BLaER1 (cell line): ENCODE measurements around the gene EFNA5.
"Not testable (repeated sequence)": the region's sequence is repeated elsewhere in the genome, so short reads cannot be mapped to it uniquely, and the experiment has no call there.

Experiments
- H3K27ac ChIP-seq: shearing (Covaris generic); formaldehyde crosslinking; 2 replicates; pipeline ENCODE4 v1.8.1; 2022
- H3K27me3 ChIP-seq: shearing (Covaris generic); formaldehyde crosslinking; 2 replicates; pipeline ENCODE4 v1.8.1; 2022
- H3K36me3 ChIP-seq: shearing (Covaris generic); formaldehyde crosslinking; 2 replicates; pipeline ENCODE4 v1.8.1; 2022
- H3K4me1 ChIP-seq: shearing (Covaris generic); formaldehyde crosslinking; 2 replicates; pipeline ENCODE4 v1.8.1; 2022
- H3K4me2 ChIP-seq: shearing (Covaris generic); formaldehyde crosslinking; 2 replicates; pipeline ENCODE4 v1.8.1; 2022
- H3K4me3 ChIP-seq: shearing (Covaris generic); formaldehyde crosslinking; 2 replicates; pipeline ENCODE4 v1.8.1; 2022
- H3K9ac ChIP-seq: shearing (Covaris generic); formaldehyde crosslinking; 2 replicates; pipeline ENCODE4 v1.8.1; 2022
- H3K9me3 ChIP-seq: shearing (Covaris generic); formaldehyde crosslinking; 2 replicates; pipeline ENCODE4 v1.8.1; 2022
- H4K20me1 ChIP-seq: shearing (Covaris generic); formaldehyde crosslinking; 2 replicates; pipeline ENCODE4 v1.8.1; 2022
- Cebpa-rat ChIP-seq: shearing (Covaris generic); IDR thresholded peaks from 2 replicates; pipeline ENCODE4 v1.8.1; 2022

Gene EFNA5

DNA sequence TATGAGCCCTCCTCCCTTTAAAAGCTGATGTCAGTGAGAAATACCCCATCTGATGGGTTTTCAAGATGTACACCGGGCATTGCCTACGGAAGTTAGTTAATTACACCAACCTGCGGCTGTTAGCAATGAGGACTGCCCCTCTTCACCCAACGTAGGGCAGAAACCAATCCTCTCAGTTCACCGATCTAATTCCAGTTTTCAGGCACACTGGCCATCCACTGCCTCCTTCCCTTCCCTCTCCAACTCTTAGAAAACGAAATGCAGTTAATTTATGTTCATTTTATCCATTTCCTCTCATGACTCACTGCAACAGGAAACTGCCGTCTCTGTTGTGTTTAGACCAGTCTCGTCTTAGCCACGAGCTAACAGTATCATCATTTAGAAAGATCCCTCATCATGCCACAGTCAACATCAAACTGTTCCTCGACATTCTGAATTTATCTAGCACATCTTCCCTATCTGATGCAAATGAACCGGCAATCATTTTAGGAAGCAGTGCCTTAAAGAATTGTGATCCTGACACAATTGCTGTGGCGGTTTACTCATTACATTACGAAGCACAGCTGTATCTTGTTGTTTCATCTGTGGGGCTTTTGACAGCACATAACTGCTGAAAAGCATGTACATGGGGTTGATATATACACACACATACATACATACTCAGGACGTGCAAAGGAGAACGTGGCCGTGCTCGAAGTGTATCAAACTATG, 168.6 kb downstream of the EFNA5 start:
- Histone ChIP-seq H3K9ac (no peak overlapping the region), H3K4me2 (no peak overlapping the region), H3K9me3 (no peaks in the 10 kb centered on the region), H3K4me1 (0 out of 2 replicates have a peak, but pooled peaks cover 4% of the 10 kb centered on the region), H3K4me3 (no peak overlapping the region), H3K36me3 (no peaks in the 10 kb centered on the region), H3K27ac (no peak overlapping the region), H4K20me1 (no peaks in the 10 kb centered on the region), H3K27me3 (no peaks in the 10 kb centered on the region)
- no peak for TF ChIP-seq Cebpa-rat

DNA sequence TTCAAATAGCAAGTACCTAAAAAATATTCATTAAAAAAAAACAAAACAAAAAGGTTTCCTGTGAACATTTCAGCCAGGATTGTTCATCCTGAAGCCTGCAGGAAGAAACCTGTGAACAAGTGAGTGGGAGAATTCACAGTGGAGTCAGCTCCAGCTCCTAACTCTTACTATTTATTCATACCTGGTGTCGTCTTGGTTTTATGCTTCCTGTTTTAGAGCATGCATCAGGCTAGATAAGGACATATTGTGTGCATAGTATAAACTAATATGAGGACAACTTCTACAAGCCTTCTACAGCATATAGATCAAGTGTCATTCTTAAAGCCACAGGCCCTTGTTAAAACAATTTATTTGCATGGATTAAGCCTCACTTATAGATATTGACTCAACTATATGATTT, 169.9 kb downstream of the EFNA5 start:
- H3K4me3 ChIP-seq, result no peak overlapping the region
- no peak overlapping the region for H3K27ac ChIP-seq
- no peaks in the 10 kb centered on the region for H3K27me3 ChIP-seq
- H3K4me2 ChIP-seq, result no peak overlapping the region
- no peaks in the 10 kb centered on the region for H3K9me3 ChIP-seq
- H3K9ac ChIP-seq, result no peak overlapping the region
- TF ChIP-seq Cebpa-rat, result no peak
- no peaks in the 10 kb centered on the region for H4K20me1 ChIP-seq
- no peaks in the 10 kb centered on the region for H3K36me3 ChIP-seq
- H3K4me1 ChIP-seq, result 0 out of 2 replicates have a peak, but pooled peaks cover 4% of the 10 kb centered on the region

DNA sequence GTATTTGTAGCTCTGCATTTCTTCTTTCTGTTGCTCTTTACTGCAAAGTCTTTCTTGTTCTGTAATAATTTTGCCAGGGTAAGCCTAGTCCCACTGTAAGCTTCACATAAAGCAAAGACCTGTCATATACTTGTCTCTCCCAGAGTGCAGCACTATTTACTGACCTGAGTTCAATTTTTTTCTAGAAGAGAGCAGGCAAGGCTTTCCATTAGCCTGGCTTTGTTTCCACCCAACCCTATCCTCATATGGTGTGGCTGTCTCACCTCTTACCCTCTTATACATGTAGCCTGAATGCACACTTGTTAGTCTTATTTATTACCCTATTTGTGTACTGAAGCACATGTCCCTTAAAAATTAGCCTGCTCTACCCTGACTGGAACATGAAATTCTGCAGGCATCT, 170.4 kb downstream of the EFNA5 start:
- H4K20me1 ChIP-seq, result no peaks in the 10 kb centered on the region
- H3K9me3 ChIP-seq, result 0 out of 2 replicates have a peak, but pooled peaks cover 2% of the 10 kb centered on the region
- no peak overlapping the region for H3K9ac ChIP-seq
- H3K27ac ChIP-seq, result no peak overlapping the region
- no peak for TF ChIP-seq Cebpa-rat
- no peak overlapping the region for H3K4me3 ChIP-seq
- H3K4me2 ChIP-seq, result no peak overlapping the region
- no peaks in the 10 kb centered on the region for H3K27me3 ChIP-seq
- H3K36me3 ChIP-seq, result no peaks in the 10 kb centered on the region
- 0 out of 2 replicates have a peak, but pooled peaks cover 4% of the 10 kb centered on the region for H3K4me1 ChIP-seq

DNA sequence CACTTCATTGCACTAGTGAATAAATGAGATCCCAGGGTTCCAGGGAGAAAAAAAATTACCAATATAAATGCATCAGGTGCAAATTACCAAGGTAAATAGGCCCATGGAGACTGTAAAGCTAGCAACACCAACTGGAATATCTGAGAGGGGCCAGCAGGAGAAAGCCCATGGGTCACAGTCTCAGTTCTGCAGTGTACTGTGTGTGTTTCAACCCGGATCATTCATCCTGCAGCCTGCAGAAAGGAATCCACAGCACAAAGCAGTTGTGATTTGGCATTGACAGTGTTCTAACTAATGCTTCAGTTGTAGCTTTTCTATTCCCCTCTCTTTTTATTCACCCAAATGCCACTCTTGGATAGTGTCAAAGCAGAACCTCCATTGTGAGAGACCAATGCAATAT, 171.0 kb downstream of the EFNA5 start:
- Histone ChIP-seq H3K27ac (no peak overlapping the region), H3K4me3 (no peak overlapping the region), H3K4me2 (no peak overlapping the region), H4K20me1 (no peaks in the 10 kb centered on the region), H3K27me3 (no peaks in the 10 kb centered on the region), H3K36me3 (no peaks in the 10 kb centered on the region), H3K9ac (no peak overlapping the region), H3K4me1 (0 out of 2 replicates have a peak, but pooled peaks cover 4% of the 10 kb centered on the region), H3K9me3 (0 out of 2 replicates have a peak, but pooled peaks cover 7% of the 10 kb centered on the region)
- TF ChIP-seq Cebpa-rat, result no peak

DNA sequence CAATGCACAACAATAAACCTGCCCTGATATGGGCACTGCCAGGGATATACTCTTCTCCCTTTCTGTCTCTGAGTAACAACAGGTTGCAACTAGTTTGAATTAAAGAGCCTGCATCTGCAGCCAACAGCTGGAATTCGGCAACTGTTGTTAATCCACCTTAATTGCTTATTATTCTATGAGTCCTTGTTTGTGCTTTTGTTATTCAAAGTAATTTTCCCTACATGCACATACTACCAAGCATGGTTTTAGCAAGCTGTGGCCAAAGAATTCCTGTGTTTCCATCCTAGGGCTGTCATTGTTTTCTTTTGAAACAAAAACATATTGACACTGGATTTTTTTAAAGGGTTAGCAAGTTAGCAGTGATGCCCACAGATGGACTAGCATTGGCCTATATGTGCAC, 171.5 kb downstream of the EFNA5 start:
- Histone ChIP-seq H3K9me3 (0 out of 2 replicates have a peak, but pooled peaks cover 10% of the 10 kb centered on the region), H3K36me3 (no peaks in the 10 kb centered on the region), H3K4me1 (0 out of 2 replicates have a peak, but pooled peaks cover 4% of the 10 kb centered on the region), H3K4me3 (no peak overlapping the region), H3K4me2 (no peak overlapping the region), H3K27ac (no peak overlapping the region), H4K20me1 (no peaks in the 10 kb centered on the region), H3K9ac (no peak overlapping the region), H3K27me3 (no peaks in the 10 kb centered on the region)
- TF ChIP-seq Cebpa-rat, result no peak

DNA sequence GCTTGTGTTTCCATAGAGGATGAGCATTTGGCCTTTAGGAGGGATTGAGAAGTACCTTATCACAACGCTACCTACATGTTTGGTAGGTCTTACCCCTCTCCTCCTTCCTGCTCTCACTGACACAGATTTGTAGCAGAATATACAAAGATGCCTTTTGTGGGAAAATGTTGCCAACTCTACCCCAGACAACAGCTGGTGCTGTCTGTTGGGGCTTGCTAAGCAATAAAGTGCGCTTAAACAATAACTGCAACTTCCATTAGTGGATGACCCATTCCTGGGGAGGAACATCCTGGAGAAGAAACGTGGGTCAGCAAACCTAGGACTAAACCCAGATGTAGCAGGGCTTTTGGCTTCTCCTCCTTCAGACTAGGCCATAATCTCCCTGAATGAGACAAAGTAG, 174.3 kb downstream of the EFNA5 start:
- Histone ChIP-seq H3K27ac (no peak overlapping the region), H3K9ac (no peak overlapping the region), H4K20me1 (no peaks in the 10 kb centered on the region), H3K4me1 (no peaks in the 10 kb centered on the region), H3K4me3 (no peak overlapping the region), H3K36me3 (no peaks in the 10 kb centered on the region), H3K27me3 (no peaks in the 10 kb centered on the region), H3K9me3 (0 out of 2 replicates have a peak, but pooled peaks cover 15% of the 10 kb centered on the region), H3K4me2 (no peak overlapping the region)
- TF ChIP-seq Cebpa-rat, result no peak

DNA sequence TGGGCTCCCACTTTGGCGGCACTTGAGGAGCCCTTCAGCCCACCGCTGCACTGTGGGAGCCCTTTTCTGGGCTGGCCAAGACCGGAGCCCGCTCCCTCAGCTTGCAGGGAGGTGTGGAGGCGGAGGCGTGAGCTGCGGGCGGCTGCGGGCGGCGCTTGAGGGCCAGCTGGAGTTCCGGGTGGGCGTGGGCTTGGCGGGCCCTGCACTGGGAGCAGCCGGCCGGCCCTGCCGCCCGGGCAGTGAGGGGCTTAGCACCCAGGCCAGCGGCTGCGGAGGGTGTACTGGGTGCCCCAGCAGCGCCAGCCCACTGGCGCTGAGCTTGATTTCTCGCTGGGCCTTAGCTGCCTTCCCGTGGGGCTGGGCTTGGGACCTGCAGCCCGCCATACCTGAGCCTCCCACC, 176.6 kb downstream of the EFNA5 start:
- 0 out of 2 replicates have a peak, but pooled peaks cover 15% of the 10 kb centered on the region for H3K9me3 ChIP-seq
- not testable (repeated sequence) for H3K36me3 ChIP-seq, H3K27me3 ChIP-seq, H3K9ac ChIP-seq, H3K4me1 ChIP-seq, H4K20me1 ChIP-seq, H3K27ac ChIP-seq, H3K4me2 ChIP-seq, H3K4me3 ChIP-seq

DNA sequence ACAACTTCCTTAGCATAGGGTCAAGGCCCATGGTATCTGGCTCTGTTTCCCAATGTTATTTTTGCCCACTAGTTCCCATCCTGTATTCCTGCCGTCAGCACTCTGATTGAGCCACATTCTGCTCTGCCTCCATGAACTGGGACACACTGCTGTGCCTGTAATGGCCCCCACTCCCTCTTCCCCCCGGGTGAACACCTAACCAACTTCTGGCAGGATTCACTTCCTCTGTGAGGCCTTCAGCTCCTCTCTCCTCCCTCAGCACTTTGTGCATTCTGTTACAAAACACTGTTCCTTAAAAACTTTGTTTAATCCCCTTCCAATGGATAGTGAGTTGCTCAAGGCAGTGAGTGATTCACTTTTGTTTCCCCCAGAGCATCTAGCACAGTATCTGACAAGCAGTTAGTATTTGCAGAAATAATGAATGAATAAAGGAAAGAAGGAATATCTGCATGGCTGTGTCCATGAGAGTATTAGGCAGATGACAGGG, 183.6 kb downstream of the EFNA5 start:
- H3K9me3 ChIP-seq, result no peaks in the 10 kb centered on the region
- H3K4me1 ChIP-seq, result no peaks in the 10 kb centered on the region
- no peak overlapping the region for H3K27ac ChIP-seq
- no peak overlapping the region for H3K9ac ChIP-seq
- TF ChIP-seq Cebpa-rat, result no peak
- no peaks in the 10 kb centered on the region for H4K20me1 ChIP-seq
- H3K4me2 ChIP-seq, result no peak overlapping the region
- no peak overlapping the region for H3K4me3 ChIP-seq
- no peaks in the 10 kb centered on the region for H3K36me3 ChIP-seq
- no peaks in the 10 kb centered on the region; the same call in 1 of the 2 replicates for H3K27me3 ChIP-seq

DNA sequence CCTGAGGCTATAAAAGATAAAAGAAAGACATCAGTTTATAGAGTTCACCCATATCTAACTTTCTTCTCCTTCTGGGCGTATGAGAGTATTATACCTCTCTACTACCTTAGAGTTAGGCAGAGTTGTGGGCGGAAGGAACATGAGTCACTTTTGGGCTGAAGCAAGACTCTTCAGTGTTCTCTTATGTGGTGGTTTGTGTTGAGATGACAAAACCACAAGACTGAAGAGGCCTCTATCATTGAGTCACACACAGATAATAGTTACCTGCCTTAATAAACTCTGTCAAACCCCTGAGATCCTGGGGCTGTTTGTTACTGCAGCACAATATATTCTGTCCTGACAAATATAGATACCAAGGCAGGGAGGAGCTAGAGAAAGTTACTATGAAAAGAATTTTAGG, 184.2 kb downstream of the EFNA5 start:
- no peaks in the 10 kb centered on the region for H3K4me1 ChIP-seq
- no peaks in the 10 kb centered on the region; the same call in 1 of the 2 replicates for H3K27me3 ChIP-seq
- no peak overlapping the region for H3K4me3 ChIP-seq
- H3K9ac ChIP-seq, result no peak overlapping the region
- no peaks in the 10 kb centered on the region for H4K20me1 ChIP-seq
- no peak for TF ChIP-seq Cebpa-rat
- H3K9me3 ChIP-seq, result no peaks in the 10 kb centered on the region
- H3K36me3 ChIP-seq, result no peaks in the 10 kb centered on the region
- no peak overlapping the region for H3K4me2 ChIP-seq
- H3K27ac ChIP-seq, result no peak overlapping the region

DNA sequence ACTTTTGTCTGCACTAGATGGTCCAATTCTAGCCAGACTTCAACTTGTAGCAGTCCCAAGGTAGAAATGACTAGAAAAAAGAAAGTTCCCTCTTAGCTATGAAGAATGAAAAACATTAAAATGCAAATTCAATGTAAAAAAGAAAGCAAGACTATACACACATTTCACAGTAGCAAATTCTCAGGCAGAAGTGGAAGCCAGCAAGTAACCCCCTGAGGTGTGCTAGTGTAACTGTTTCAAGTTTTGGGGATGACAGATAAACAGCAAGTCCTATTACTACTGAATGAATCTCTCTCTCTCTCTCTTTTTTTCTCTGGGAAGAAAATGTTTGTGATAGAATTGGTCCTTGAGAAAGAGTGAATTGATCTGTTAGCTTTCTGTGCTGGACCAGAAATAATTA, 185.6 kb downstream of the EFNA5 start:
- Histone ChIP-seq H3K4me3 (no peak overlapping the region), H3K9ac (no peak overlapping the region), H3K9me3 (no peaks in the 10 kb centered on the region), H3K36me3 (no peaks in the 10 kb centered on the region), H3K4me1 (no peaks in the 10 kb centered on the region), H3K4me2 (no peak overlapping the region), H4K20me1 (no peaks in the 10 kb centered on the region), H3K27ac (no peak overlapping the region), H3K27me3 (no peaks in the 10 kb centered on the region; the same call in 1 of the 2 replicates)
- no peak for TF ChIP-seq Cebpa-rat
